ENCODE measurements around the gene BAMBI. TPM values are rescaled to one million over a fixed set of nuclear protein-coding genes. Genes with fewer than 3 reads are reported as not detected.

Gene BAMBI
- 1 to 10 TPM; 1.6 to 2.3 (median 2.2) TPM for total RNA-seq (2021; fragmentation: NEBNext Ultra II Directional; extraction: Animal tissue kit (Norgen Biotek cat#: 25700))
- long read RNA-seq: 0 reads

- Mint-ChIP-seq H3K36me3 (ENCODE audit: low read depth) (no peaks in the 10 kb centered on the region), H3K27me3 (ENCODE audit: insufficient read depth) (peaks cover 21% of the 10 kb centered on the region), H3K4me3 (peak within 1 kb of the TSS; percentile 83), H3K9me3 (no peaks in the 10 kb centered on the region), H3K4me1 (ENCODE audit: low read depth) (peaks cover 8% of the 10 kb centered on the region), H3K27ac (no peak within 1 kb of the TSS)
- TF ChIP-seq CTCF (IDR thresholded peaks at IDR 0.05): peak; percentile 82
- DNase-seq: peak; percentile 76
Observed at GRCh38 chr10:28676968-28677887, at the start of gene BAMBI. Gene BAMBI (plus strand): TSS chr10:28677521. CDS start chr10:28677898, 377 bp downstream.

GRCh38 chr10:28628184-28628893 lies 49.0 kb upstream of the BAMBI start:
- TF ChIP-seq CTCF (IDR thresholded peaks at IDR 0.05): peak; percentile 96
- peaks cover 15% of the 10 kb centered on the region for H3K27me3 Mint-ChIP-seq (ENCODE audit: insufficient read depth)
- DNase-seq: peak; percentile 67
- peaks cover 16% of the 10 kb centered on the region for H3K4me1 Mint-ChIP-seq (ENCODE audit: low read depth)
- no peaks in the 10 kb centered on the region for H3K9me3 Mint-ChIP-seq
- H3K27ac Mint-ChIP-seq: no peak overlapping the region
- no peaks in the 10 kb centered on the region for H3K36me3 Mint-ChIP-seq (ENCODE audit: low read depth)
- H3K4me3 Mint-ChIP-seq: peak overlapping the region; percentile 12; the same call in 1 of the 2 replicates

GRCh38 chr10:28631896-28632583 lies 45.3 kb upstream of the BAMBI start:
- DNase-seq: no peak
- H3K9me3 Mint-ChIP-seq: no peaks in the 10 kb centered on the region
- no peak for TF ChIP-seq CTCF (IDR thresholded peaks at IDR 0.05)
- no peaks in the 10 kb centered on the region for H3K36me3 Mint-ChIP-seq (ENCODE audit: low read depth)
- peaks cover 22% of the 10 kb centered on the region for H3K27me3 Mint-ChIP-seq (ENCODE audit: insufficient read depth)
- no peak overlapping the region for H3K27ac Mint-ChIP-seq
- H3K4me1 Mint-ChIP-seq (ENCODE audit: low read depth): peaks cover 16% of the 10 kb centered on the region
- no peak overlapping the region for H3K4me3 Mint-ChIP-seq

GRCh38 chr10:28632584-28632945 lies 44.8 kb upstream of the BAMBI start:
- Mint-ChIP-seq H3K4me1 (ENCODE audit: low read depth) (peaks cover 16% of the 10 kb centered on the region), H3K4me3 (no peak overlapping the region), H3K36me3 (ENCODE audit: low read depth) (no peaks in the 10 kb centered on the region), H3K27ac (no peak overlapping the region), H3K9me3 (no peaks in the 10 kb centered on the region), H3K27me3 (ENCODE audit: insufficient read depth) (peaks cover 23% of the 10 kb centered on the region)
- DNase-seq: no peak
- TF ChIP-seq CTCF (IDR thresholded peaks at IDR 0.05): no peak

- no peak for DNase-seq
- no peak overlapping the region for H3K27ac Mint-ChIP-seq
- no peaks in the 10 kb centered on the region for H3K36me3 Mint-ChIP-seq (ENCODE audit: low read depth)
- H3K4me1 Mint-ChIP-seq (ENCODE audit: low read depth): peaks cover 8% of the 10 kb centered on the region
- H3K4me3 Mint-ChIP-seq: no peak overlapping the region
- no peak for TF ChIP-seq CTCF (IDR thresholded peaks at IDR 0.05)
- H3K27me3 Mint-ChIP-seq (ENCODE audit: insufficient read depth): peaks cover 21% of the 10 kb centered on the region
- H3K9me3 Mint-ChIP-seq: no peaks in the 10 kb centered on the region
Observed at GRCh38 chr10:28633750-28634149, 43.6 kb upstream of the BAMBI start.
